H1 (cell line): Measurements from ENCODE around the gene LRRC8D.

Source experiments
- CHD2 ChIP-seq: IDR thresholded peaks from 2 replicates; pipeline ENCODE4 v1.6.1; 2012; ENCODE audit warnings: low read length, improper control_type of control experiment
- EZH2 ChIP-seq: fragments of 200-600 bp; sonication (generic); IDR thresholded peaks from 2 replicates; pipeline ENCODE4 v1.7.1; 2012; ENCODE audit warnings: low read depth, mild to moderate bottlenecking, moderate library complexity, low read length, inconsistent platforms; ENCODE audit not compliant: severe bottlenecking
- GABPA ChIP-seq: IDR thresholded peaks from 2 replicates; pipeline ENCODE4 v1.6.1; 2011; ENCODE audit warnings: mild to moderate bottlenecking, low read length, moderate library complexity, borderline replicate concordance; ENCODE audit not compliant: insufficient read depth
- PHF8 ChIP-seq: fragments of 200-600 bp; sonication (generic); conservative IDR thresholded peaks from 2 replicates; pipeline ENCODE4 v1.7.1; 2012; ENCODE audit warnings: low read depth, mild to moderate bottlenecking, inconsistent platforms, low read length, moderate library complexity
- POLR2AphosphoS5 ChIP-seq: IDR thresholded peaks from 2 replicates; pipeline ENCODE4 v1.6.1; 2011; ENCODE audit warnings: low read depth, low read length
- RFX5 ChIP-seq: IDR thresholded peaks from 2 replicates; pipeline ENCODE4 v1.6.1; 2011; ENCODE audit warnings: low read depth, low read length, improper control_type of control experiment, borderline replicate concordance
- YY1 ChIP-seq: IDR thresholded peaks from 2 replicates; pipeline ENCODE4 v1.6.1; 2011; ENCODE audit warnings: low read depth, mild to moderate bottlenecking, low read length
- TF ChIP-seq, protein P1 (sequence below), 3 experiments: IDR thresholded peaks; 1 replicate in 2 of 3; 2 replicates in 1 of 3; pipeline versions ENCODE4 v1.5.1 to v1.6.1; 2011; ENCODE audit warnings: low read length in 3 of 3, mild to moderate bottlenecking in 3 of 3, inconsistent platforms in 2 of 3, low read depth in 1 of 3, moderate library complexity in 1 of 3; ENCODE audit not compliant: insufficient read depth in 1 of 3; ENCODE audit errors: control extremely low read depth in 1 of 3

- no peak for TF ChIP-seq RFX5
- TF ChIP-seq PHF8, result no peak
- no peak for TF ChIP-seq YY1
- TF ChIP-seq, protein P1, sequence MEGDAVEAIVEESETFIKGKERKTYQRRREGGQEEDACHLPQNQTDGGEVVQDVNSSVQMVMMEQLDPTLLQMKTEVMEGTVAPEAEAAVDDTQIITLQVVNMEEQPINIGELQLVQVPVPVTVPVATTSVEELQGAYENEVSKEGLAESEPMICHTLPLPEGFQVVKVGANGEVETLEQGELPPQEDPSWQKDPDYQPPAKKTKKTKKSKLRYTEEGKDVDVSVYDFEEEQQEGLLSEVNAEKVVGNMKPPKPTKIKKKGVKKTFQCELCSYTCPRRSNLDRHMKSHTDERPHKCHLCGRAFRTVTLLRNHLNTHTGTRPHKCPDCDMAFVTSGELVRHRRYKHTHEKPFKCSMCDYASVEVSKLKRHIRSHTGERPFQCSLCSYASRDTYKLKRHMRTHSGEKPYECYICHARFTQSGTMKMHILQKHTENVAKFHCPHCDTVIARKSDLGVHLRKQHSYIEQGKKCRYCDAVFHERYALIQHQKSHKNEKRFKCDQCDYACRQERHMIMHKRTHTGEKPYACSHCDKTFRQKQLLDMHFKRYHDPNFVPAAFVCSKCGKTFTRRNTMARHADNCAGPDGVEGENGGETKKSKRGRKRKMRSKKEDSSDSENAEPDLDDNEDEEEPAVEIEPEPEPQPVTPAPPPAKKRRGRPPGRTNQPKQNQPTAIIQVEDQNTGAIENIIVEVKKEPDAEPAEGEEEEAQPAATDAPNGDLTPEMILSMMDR (IDR thresholded peaks at IDR 0.05; ENCODE audit: control extremely low read depth in 1 of 3, insufficient read depth in 1 of 3, low read depth in 1 of 3, low read length in 3 of 3), result no peak
- TF ChIP-seq POLR2AphosphoS5, result no peak
- TF ChIP-seq GABPA, result no peak
- no peak for TF ChIP-seq EZH2
- TF ChIP-seq CHD2, result no peak
These were observed 117.6 kb downstream of the LRRC8D start for GRCh38 chr1:89938171-89939055.
